ENCODE data around the gene LHX8. TPM values are rescaled to one million over a fixed set of nuclear protein-coding genes. Genes with fewer than 3 reads are reported as not detected.
A peak's percentile ranks its signal among the peaks of the same experiment; 100 is the strongest.

Gene LHX8
- polyA plus RNA-seq, 1 donor: not detected

DNA sequence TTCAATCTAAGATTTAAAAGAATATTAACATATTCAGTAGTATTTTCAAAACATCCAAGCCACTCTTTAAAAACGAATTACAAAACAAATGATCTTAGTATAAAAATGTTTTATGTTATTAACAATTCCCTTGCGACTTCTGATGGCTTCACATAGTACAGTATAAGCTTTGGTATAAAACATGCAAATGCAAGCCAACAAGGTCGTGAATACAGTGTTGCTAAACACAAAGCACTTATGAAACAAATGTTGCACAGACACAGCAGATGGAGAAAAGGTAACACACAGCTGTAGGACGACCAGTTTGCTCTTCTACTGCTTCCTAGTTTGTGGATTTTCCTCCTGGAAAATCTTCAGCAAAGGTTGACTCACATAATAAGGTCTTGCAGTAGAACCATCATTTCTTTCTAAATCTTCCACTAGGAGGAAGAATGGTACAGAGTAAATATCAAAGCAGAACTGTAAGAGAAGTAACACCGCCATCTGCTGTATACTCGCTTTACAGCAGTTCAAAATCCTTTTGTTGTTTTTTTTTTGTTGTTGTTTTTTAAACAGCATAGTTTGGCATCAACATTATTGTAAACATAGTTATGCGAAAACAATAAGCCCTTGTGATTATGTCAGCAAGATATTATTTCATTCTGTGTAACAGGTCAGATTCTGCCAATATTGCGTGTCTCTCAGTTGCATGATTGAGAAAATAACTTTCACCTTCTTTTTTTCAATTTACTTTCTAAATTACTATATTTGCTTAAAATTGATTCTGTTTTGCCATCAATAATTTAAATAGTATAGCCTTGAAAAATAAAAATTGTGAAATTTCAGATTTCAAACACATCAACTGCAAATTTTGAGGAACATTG lies 69.5 kb downstream of the LHX8 start:
- DNase-seq: peak; percentile 19

DNA sequence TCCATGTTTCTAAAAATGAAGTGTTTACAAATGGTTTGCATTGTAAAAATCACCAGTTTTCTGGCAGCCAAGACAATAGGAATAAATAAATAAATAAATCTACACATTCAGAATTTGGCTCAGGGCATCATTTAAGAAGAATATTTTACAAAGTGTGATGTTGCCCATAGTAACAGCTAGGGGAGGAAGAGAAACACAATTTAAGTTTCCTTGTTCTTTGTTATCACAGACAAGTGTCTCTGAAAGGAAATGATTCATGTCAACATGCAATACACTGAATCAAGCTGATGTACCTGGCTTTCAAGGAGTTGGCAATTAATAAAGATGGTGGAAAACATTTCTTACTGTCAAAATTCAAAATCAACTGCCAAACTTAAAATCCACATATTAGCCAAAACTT lies 74.7 kb downstream of the LHX8 start:
- no peak for DNase-seq

All from hindlimb muscle (tissue), 1 donor.